Left colon (tissue), 2 donors: ENCODE results near the gene GPD1L. TPM values are rescaled to one million over a fixed set of nuclear protein-coding genes. Genes with fewer than 3 reads are reported as not detected.
A peak's percentile ranks its signal among the peaks of the same experiment; 100 is the strongest.
"Not testable (repeated sequence)": the region's sequence is repeated elsewhere in the genome, so short reads cannot be mapped to it uniquely, and the experiment has no call there.

Experiments used
- ATAC-seq: fragments of 200-7000 bp; cut with Tn5 transposase; one replicate; pipeline ENCODE4 v1.9.1; 2020; ENCODE audit warnings: mild to moderate bottlenecking, moderate library complexity
- DNase-seq, 2 donors: peaks; one replicate each; pipeline ENCODE4 v3.0.0-alpha.2; 2020
- intact Hi-C, 2 donors: fragments of 100-400 bp; cut with DNase I in 1 of 2; cut with micrococcal nuclease in 1 of 2; formaldehyde crosslinking; loops; one replicate each; pipeline versions ENCODE4 v1.11.2 to v1.14.0; 2022; cut with DNase I, micrococcal nuclease
- total RNA-seq, 2 donors: library from RNA; stranded (reverse); fragmentation: NEBNext Ultra II Directional; extraction: Animal tissue kit (Norgen Biotek cat#: 25700); gene quantifications; one replicate each; pipeline ENCODE4 v1.2.1, GENCODE V29; 2021
- donor health status: DM: no; HTN: no; CAD: no.
- donor health status: DM: yes; HTN: yes; CAD: no.

GPD1L gene
- total RNA-seq, 2 donors from 2014 or later, result 91.1 to 93.1 TPM

- DNase-seq (no peak), ATAC-seq (no peak)
- intact Hi-C loops, result no loop called here
Observed at GRCh38 chr3:32160706-32161214, 54.3 kb downstream of the GPD1L start.

GRCh38 chr3:32165442-32165841 is 59.0 kb downstream of the GPD1L start:
- no peak for ATAC-seq
- DNase-seq, result no peak
- intact Hi-C loops, result no loop called here

- intact Hi-C loops, result no loop called here
- ATAC-seq (no peak), DNase-seq (no peak)
Observed at GRCh38 chr3:32166654-32167053, 60.2 kb downstream of the GPD1L start.

GRCh38 chr3:32172420-32172819 is 66.0 kb downstream of the GPD1L start:
- DNase-seq (no peak), ATAC-seq (no peak)
- intact Hi-C loops, result no loop called here

GRCh38 chr3:32175607-32176197 is 69.3 kb downstream of the GPD1L start:
- ATAC-seq, result peak; percentile 42
- intact Hi-C loops, result no loop called here
- DNase-seq, result peak in 1 of 2 donors; percentile 69

GRCh38 chr3:32176989-32177701 is 70.7 kb downstream of the GPD1L start:
- ATAC-seq (peak; percentile 69), DNase-seq (peak in 1 of 2 donors; percentile 23)
- intact Hi-C loops, result no loop called here

- intact Hi-C loops, result no loop called here
- peak; percentile 51 to 59 for DNase-seq
- ATAC-seq, result peak; percentile 91
Observed at GRCh38 chr3:32177702-32178198, 71.3 kb downstream of the GPD1L start.

- intact Hi-C loops, result no loop called here
- ATAC-seq (no peak), DNase-seq (no peak)
Observed at GRCh38 chr3:32180141-32180784, 73.8 kb downstream of the GPD1L start.

- intact Hi-C loops, result no loop called here
- DNase-seq (no peak), ATAC-seq (no peak)
Observed at GRCh38 chr3:32181365-32181764, 74.9 kb downstream of the GPD1L start.

GRCh38 chr3:32181796-32182195 is 75.4 kb downstream of the GPD1L start:
- DNase-seq (no peak), ATAC-seq (no peak)
- intact Hi-C loops, result no loop called here

GRCh38 chr3:32184187-32184730 is 77.8 kb downstream of the GPD1L start:
- ATAC-seq, result no peak
- no peak for DNase-seq
- intact Hi-C loops, result no loop called here

GRCh38 chr3:32186097-32186496 is 79.7 kb downstream of the GPD1L start:
- intact Hi-C loops, result no loop called here

GRCh38 chr3:32186876-32187275 is 80.5 kb downstream of the GPD1L start:
- DNase-seq, result no peak

More at GRCh38 chr3:32186097-32186496, 79.7 kb downstream of the GPD1L start:
- DNase-seq (no peak), ATAC-seq (peak; percentile 18)

GRCh38 chr3:32189693-32190092 is 83.3 kb downstream of the GPD1L start:
- intact Hi-C loops, result no loop called here
- ATAC-seq (no peak), DNase-seq (no peak)

More at GRCh38 chr3:32186876-32187275, 80.5 kb downstream of the GPD1L start:
- no peak for ATAC-seq
- intact Hi-C loops, result no loop called here

GRCh38 chr3:32190556-32190955 is 84.1 kb downstream of the GPD1L start:
- ATAC-seq, DNase-seq, intact Hi-C loops: not testable (repeated sequence)

GRCh38 chr3:32193101-32193500 is 86.7 kb downstream of the GPD1L start:
- ATAC-seq (no peak), DNase-seq (no peak)
- intact Hi-C loops, result no loop called here

- ATAC-seq (peak; percentile 59), DNase-seq (no peak)
- intact Hi-C loops, result no loop called here
Observed at GRCh38 chr3:32194653-32195052, 88.2 kb downstream of the GPD1L start.

GRCh38 chr3:32195995-32196540 is 89.6 kb downstream of the GPD1L start:
- intact Hi-C loops, result no loop called here
- ATAC-seq (no peak), DNase-seq (no peak)

- DNase-seq, result no peak
Observed at GRCh38 chr3:32197991-32198390, 91.6 kb downstream of the GPD1L start.

More at GRCh38 chr3:32197991-32198390, 91.6 kb downstream of the GPD1L start:
- intact Hi-C loops, result no loop called here
- peak; percentile 37 for ATAC-seq
